GM12875 (cell line): ENCODE measurements around the gene ZNF366.

Experiments
- H3K4me3 ChIP-seq: one replicate; pipeline ENCODE4 v1.5.1; 2011; ENCODE audit warnings: low read depth, low read length, control low read depth
- TF ChIP-seq, protein P1 (sequence below): IDR thresholded peaks from 2 replicates; pipeline ENCODE4 v1.5.1; 2011; ENCODE audit warnings: low read depth, mild to moderate bottlenecking, control low read depth, inconsistent platforms, low read length, moderate library complexity, borderline replicate concordance; ENCODE audit not compliant: insufficient read depth

The ZNF366 gene

DNA sequence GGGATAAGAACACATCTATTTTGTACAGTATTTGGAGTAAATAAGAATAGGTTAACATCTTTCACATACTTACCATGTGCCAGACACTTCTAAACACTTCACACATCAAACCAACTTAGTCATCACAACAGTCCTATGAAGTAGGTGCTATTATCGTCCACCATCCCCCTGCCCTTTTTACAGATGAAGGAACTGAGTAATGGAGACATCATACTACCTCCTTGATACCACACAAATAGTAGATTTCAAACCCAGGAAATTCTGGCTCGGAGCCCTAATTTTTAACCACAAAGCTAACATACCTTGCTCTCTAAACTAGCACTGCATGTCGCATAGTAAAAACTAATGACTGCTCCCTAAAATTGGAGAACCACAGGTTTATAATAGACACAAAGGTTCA lies 4.2 kb upstream of the ZNF366 start:
- H3K4me3 ChIP-seq = no peak overlapping the region
- TF ChIP-seq, protein P1, sequence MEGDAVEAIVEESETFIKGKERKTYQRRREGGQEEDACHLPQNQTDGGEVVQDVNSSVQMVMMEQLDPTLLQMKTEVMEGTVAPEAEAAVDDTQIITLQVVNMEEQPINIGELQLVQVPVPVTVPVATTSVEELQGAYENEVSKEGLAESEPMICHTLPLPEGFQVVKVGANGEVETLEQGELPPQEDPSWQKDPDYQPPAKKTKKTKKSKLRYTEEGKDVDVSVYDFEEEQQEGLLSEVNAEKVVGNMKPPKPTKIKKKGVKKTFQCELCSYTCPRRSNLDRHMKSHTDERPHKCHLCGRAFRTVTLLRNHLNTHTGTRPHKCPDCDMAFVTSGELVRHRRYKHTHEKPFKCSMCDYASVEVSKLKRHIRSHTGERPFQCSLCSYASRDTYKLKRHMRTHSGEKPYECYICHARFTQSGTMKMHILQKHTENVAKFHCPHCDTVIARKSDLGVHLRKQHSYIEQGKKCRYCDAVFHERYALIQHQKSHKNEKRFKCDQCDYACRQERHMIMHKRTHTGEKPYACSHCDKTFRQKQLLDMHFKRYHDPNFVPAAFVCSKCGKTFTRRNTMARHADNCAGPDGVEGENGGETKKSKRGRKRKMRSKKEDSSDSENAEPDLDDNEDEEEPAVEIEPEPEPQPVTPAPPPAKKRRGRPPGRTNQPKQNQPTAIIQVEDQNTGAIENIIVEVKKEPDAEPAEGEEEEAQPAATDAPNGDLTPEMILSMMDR = no peak

DNA sequence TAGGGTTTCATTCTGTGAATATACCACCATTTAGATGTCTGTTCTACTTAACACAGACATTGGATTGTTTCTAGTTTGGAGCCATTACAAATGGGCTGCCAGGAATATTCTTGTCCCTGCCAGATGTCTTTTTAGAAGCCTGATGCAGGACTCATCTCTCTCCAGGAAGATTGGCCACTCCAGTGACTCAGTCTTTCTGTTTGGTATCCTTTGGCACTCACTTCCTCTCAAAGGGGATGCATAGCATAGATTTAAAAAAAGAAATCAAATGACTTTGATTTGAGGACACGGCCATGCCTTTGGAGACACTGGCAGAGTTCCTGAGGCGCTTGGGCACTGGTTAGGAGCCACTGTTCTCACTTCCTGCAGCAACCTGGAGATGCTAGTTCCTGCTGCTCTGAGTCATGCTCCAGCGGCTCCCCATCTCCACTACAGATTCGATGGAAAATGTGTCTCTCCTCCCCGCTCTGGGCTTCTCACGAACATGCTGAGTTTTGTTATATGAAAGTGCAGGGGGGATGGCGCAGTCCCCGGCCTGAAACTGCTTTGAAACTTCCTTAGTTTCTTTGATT lies 3.5 kb upstream of the ZNF366 start:
- TF ChIP-seq, protein P1 = no peak
- H3K4me3 ChIP-seq = no peak overlapping the region

DNA sequence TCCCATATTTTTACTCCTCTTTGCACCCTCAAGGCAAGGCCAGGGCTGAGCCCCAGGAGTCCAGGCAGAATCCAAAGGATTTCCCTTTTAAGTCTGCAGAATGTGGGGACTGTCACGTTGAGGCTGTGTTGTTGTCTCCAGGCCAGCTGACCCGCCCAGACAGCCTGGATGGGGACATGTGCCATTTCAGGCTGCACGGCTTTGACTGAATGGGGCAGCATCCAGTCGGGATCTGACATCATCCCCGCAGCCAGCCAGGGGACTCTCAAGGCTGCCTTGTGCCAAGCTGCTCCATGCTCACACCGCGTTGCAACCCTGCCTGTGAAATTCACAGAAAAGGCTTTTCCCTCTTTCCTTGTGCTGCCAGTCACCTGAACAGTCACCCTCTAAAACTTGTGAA lies 2.2 kb upstream of the ZNF366 start:
- no peak overlapping the region for H3K4me3 ChIP-seq
- TF ChIP-seq, protein P1 = no peak

DNA sequence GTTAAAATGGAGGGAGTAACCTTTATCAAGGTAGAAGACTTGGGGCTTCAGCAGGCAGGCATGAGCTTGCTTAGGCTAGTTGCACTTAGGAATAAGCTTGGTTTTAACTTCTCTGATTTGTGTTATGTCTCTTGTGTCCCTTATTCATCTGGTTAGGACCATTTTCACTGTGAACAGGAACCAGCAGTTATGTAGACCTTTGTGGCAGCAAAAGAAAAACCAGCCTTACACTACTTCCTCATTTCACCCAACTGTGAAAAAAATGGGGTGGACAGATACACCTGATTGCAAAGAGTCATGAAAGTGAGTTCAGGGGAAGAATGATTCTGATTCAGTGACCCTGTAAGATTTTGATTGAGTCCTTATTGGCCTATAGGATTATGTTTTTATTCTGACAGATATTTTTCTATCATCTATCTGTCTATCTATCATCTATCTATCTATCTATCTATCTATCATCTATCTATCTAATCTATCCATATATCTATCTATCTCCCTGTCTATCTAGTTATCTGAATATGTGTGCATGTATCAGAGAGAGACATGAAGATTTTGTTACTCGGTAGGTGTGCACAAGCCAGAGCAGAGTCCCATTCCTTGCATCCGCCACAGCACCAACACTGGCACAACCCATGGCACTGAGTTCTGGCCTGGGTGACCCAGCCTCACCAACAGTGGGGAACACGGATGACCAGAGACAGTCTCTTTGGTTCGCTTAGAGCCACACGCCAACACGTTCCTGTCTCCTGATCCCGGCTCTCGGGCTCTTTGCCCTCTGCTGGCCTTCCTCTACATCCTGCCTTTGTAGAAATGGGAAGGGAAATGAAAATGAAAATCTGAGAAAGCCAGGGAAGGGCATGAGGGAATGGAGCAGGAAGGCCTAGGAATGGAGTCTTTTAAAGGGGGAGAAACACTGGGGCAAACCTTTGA lies 1.3 kb upstream of the ZNF366 start:
- TF ChIP-seq, protein P1 = no peak
- no peak overlapping the region for H3K4me3 ChIP-seq

DNA sequence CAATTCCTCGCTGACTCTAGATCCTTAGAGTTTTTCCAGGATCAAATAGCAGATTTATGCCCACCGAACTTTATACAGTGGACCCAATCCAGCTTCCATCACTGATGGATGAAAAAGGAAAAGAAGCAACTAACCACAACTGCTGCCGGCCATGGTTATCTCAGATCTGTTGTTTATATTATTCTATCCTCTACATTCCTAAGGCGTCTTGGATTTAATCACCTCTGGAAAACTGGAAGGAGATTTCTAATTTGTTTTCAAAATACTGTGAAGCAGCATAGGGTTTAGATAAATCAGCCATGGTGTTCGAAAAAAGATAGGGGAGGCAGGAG lies 663 bp upstream of the ZNF366 start:
- H3K4me3 ChIP-seq = no peak overlapping the region
- TF ChIP-seq, protein P1 = no peak

DNA sequence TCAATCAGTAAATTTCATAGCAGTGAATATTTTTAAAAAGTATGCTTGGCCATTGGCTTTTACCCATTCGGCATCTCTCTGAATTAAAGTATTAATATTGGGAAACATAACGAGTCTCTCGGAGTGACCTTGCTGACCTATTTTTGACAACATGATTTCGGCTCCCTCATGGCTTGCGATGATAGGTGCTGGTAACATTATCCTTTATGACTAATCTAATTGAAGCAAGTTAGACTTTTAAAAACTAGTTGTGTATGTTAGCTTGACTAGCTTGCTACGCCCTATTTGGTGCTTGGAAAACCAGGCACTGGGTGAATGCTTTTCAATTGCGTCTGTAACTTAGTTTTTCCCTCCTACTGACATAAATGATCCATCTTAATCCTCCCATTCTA lies 1.1 kb downstream of the ZNF366 start:
- TF ChIP-seq, protein P1 = no peak
- no peak overlapping the region for H3K4me3 ChIP-seq
